ENCODE measurements around the gene PDE8B.

DNA sequence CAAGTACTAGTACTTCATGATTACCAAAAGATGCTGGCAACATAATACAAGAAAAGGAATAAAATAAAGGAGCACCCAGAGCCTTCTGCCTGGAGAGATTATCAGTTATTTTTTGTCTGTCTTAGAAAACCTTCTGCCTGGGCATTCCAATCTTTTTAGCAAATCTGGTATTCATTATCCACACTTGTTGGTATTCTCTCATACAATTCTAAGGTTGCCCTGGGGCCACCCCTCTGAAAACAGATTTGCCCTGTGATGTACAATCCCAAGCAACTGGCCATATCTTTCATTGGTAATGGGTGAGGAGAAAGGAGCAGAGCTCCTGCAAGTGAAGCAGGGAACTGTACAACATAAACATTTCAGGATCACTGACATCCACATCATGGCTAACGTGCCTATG, 233.9 kb downstream of the PDE8B start:
- no peak for TF ChIP-seq CTCF (IDR thresholded peaks at IDR 0.05)
- no peak for TF ChIP-seq POLR2A (IDR thresholded peaks at IDR 0.05)
- TF ChIP-seq POLR2AphosphoS5 (IDR thresholded peaks at IDR 0.05; ENCODE audit: insufficient read depth in 1 of 2, low read depth in 1 of 2) = no peak

Measured in vagina (tissue), 2 donors.